Uterus (tissue), 2 donors: ENCODE data around the gene IGF2R.

ENCODE experiments used
- CTCF ChIP-seq, 4 experiments: fragments of 200-600 bp in 2 of 4; fragments of 450-650 bp in 2 of 4; sonication (generic) in 2 of 4; IDR thresholded peaks; one replicate each; pipeline ENCODE4 v1.5.1; 2016 to 2019; ENCODE audit warnings: antibody characterized with exemption in 4 of 4, mild to moderate bottlenecking in 2 of 4, moderate library complexity in 1 of 4
- POLR2A ChIP-seq, 2 donors: fragments of 450-650 bp; IDR thresholded peaks; one replicate each; pipeline ENCODE4 v1.6.1; 2016; ENCODE audit warnings: antibody characterized with exemption in 2 of 2, mild to moderate bottlenecking in 1 of 2, moderate library complexity in 1 of 2

DNA sequence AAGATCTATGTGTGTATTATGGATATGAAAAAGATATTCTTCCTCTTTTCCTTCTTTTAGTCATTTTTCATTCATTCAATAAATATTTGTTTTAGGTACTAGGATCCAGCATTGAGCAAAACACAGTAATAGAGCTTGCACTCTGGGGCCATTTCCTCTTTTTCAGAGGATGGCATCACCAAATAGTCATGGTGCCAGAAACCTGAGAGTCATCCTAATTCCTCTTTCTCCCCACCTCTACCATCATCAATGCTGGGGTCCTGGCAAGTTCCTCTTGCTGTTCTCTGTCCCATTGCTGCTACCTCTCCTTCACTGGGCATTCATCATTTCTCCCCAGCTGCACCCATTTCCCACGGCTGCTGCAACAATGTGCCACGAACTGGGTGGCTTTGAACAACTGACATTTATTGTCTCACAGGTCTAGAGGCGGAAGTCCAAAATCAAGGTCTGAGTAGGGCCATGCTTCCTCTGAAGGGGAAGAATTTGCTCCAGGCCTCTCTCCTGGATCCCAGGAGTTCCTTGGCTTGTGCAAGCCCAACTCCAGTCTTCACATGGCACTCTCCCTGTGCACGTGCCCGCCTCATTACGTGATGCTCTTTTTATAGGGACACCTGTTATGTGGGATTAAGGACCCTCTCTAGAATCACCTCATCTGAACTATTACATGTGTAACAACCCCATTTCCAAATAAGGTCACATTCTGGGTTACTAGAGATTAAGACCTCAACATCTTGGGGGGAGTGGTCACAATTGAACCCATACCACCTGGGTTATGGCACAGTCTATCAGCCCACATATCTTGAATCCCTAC lies 9.5 kb upstream of the IGF2R start:
- no peak for TF ChIP-seq CTCF (IDR thresholded peaks at IDR 0.05)
- TF ChIP-seq POLR2A (IDR thresholded peaks at IDR 0.05): no peak
